GM12874 (cell line): Measurements from ENCODE around the gene HIPK3.

Experiments used
- CTCF ChIP-seq: IDR thresholded peaks from 2 replicates; pipeline ENCODE4 v1.5.1; 2011; ENCODE audit warnings: low read depth, mild to moderate bottlenecking, control low read depth, low read length, moderate library complexity; ENCODE audit not compliant: insufficient read depth

The HIPK3 gene

GRCh38 chr11:33390944-33391892 lies 134.0 kb downstream of the HIPK3 start:
- no peak for TF ChIP-seq CTCF

- no peak for TF ChIP-seq CTCF
Measured at GRCh38 chr11:33391893-33392251, 134.7 kb downstream of the HIPK3 start.

DNA sequence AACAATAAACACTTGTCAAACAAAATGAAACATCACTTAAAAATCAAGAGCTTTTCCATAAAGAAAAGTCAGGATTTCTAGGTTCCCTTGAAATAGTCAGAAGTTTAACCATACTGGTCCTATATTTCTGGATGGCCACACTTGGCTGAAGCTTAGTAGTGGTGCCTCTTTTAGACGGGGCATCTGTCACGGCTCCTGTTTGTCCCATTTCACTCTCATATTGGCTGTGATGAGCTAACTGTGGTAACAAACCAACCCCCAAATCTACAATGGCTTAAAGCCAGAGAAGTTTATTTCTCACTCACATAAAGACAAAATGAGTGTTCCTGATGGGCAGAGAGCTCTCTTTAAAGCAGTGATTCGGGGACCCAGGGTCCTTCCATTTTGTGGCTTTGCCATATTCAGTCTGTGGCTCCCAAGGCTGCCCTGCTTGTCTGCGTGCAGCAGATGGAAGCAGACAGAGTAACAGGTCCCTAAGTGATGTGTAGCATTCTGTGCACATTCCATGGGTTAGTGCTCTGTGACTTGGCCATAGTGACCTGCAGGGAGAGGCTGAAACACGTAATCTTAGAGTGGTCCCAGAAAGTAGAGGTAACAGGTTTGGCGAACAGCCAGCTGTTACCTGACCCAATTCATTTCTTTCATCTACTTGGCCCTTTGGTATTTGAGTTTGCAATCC lies 137.4 kb downstream of the HIPK3 start:
- no peak for TF ChIP-seq CTCF

DNA sequence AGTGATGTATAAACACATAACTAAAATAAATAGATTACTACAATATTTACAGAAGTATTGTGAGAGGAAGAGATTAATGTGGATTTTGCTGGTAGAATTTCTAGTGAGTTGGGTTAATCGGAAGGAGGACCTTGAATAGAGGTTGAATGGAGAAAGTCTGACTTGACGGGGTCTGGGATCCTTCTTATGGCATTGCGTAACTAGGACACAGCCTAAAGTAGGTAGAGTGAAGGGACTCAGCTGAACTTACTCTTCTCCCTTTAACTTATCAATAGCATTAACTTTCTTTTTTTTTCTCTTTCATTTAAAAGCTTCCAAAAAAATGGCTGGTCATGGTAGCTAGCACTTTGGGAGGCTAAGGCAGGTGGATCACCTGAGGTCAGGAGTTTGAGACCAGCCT lies 139.2 kb downstream of the HIPK3 start:
- no peak for TF ChIP-seq CTCF

- TF ChIP-seq CTCF = no peak
Measured at GRCh38 chr11:33399421-33399820, 142.2 kb downstream of the HIPK3 start.

- no peak for TF ChIP-seq CTCF
Measured at GRCh38 chr11:33402066-33402465, 144.9 kb downstream of the HIPK3 start.

DNA sequence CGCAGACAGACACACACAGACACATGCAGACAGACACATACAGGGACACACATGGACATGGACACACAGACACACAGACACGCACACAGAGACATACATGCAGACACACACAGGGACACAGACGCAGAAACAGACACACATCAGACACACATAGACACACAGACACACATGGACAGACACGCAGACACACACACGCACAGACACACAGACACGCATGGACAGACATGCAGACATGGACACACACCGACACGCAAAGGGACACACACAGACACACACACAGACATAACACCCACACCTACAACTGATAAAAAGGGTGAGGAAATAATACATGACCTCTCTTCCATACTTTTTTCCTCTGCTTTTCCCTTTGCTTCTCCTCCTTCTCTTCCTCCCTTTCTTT lies 146.2 kb downstream of the HIPK3 start:
- no peak for TF ChIP-seq CTCF
